MCF 10A (cell line): ENCODE measurements around the gene HINT3. TPM values are rescaled to one million over a fixed set of nuclear protein-coding genes. Genes with fewer than 3 reads are reported as not detected.

ENCODE experiments used
- BruUV-seq: library from RNA; stranded (reverse); fragments of 400-500 nt; replicated peaks from 2 replicates; lab custom pipeline; 2021; lab: Mats Ljungman, UMichigan
- CTCF ChIA-PET: fragments of 300-600 bp; sonication (Branson Sonifier 250); formaldehyde crosslinking; extraction: SDS; loops from one replicate; lab custom pipeline; 2021; ENCODE audit warnings: antibody characterized with exemption, inconsistent platforms; lab: Yijun Ruan, JAX
- POLR2A ChIA-PET: fragments of 300-600, 350-650 bp; sonication (Branson Sonifier 250); formaldehyde crosslinking; extraction: SDS; loops from one replicate; lab custom pipeline; 2020; ENCODE audit warnings: antibody characterized with exemption, inconsistent platforms; lab: Yijun Ruan, JAX
- DNase-seq: peaks from one replicate; pipeline ENCODE4 v3.0.0-alpha.2; 2018; ENCODE audit not compliant: unreplicated experiment
- H3K27ac Mint-ChIP-seq: one replicate; pipeline ENCODE4 v1.8.0; 2022; ENCODE audit warnings: mild to moderate bottlenecking, low read depth, mixed read lengths; ENCODE audit not compliant: unreplicated experiment
- H3K27me3 Mint-ChIP-seq: one replicate; pipeline ENCODE4 v1.8.0; 2022; ENCODE audit warnings: mixed read lengths; ENCODE audit not compliant: insufficient read depth, unreplicated experiment
- H3K36me3 Mint-ChIP-seq: one replicate; pipeline ENCODE4 v1.8.0; 2022; ENCODE audit warnings: mild to moderate bottlenecking, moderate library complexity, mixed read lengths; ENCODE audit not compliant: insufficient read depth, unreplicated experiment
- H3K4me1 Mint-ChIP-seq: one replicate; pipeline ENCODE4 v1.8.0; 2022; ENCODE audit warnings: mixed read lengths; ENCODE audit not compliant: insufficient read depth, unreplicated experiment
- H3K4me3 Mint-ChIP-seq: one replicate; pipeline ENCODE4 v1.8.0; 2022; ENCODE audit warnings: mild to moderate bottlenecking, moderate library complexity, mixed read lengths; ENCODE audit not compliant: unreplicated experiment
- H3K9me3 Mint-ChIP-seq: one replicate; pipeline ENCODE4 v1.8.0; 2022; ENCODE audit warnings: mixed read lengths; ENCODE audit not compliant: unreplicated experiment
- intact Hi-C: fragments of 100-400 bp; cut with micrococcal nuclease; formaldehyde crosslinking; loops from 2 replicates; pipeline ENCODE4 v1.14.1; 2022
- total RNA-seq: library from RNA; stranded (reverse); gene quantifications from 2 replicates; pipeline ENCODE4 v1.2.3, GENCODE V29; 2022
- TF ChIP-seq, protein P1 (sequence below): fragments of 200-600 bp; IDR thresholded peaks from one replicate; pipeline ENCODE4 v1.8.0; 2022; ENCODE audit warnings: antibody characterized with exemption, mild to moderate bottlenecking; ENCODE audit not compliant: unreplicated experiment

Gene HINT3
- total RNA-seq, 1 experiment from 2014 or later: 17.9 TPM

DNA sequence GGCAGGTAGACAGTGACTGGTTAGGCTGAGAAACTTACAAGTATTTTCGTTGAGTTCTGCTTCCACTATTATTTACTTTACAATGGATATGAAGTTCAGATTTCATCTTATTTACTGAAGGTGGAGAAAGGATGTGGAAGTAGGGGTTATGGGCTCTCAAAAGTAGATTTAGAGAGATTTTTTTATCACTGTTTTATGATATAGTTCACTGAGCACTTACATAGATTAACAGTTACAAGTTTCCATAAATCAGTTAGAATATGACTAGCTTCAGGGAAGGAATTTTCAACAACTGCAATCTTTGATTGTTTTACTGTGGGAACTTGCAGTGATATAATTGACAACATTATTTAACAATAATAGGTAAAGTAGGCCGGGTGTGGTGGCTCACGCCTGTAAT is 22.5 kb downstream of the HINT3 start:
- CTCF ChIA-PET: interaction anchor here (0.6 kb wide), 1 partner anchor 175 kb away, joined by 3 read pairs; no protein-coding TSS in a partner anchor
- TF ChIP-seq, protein P1, sequence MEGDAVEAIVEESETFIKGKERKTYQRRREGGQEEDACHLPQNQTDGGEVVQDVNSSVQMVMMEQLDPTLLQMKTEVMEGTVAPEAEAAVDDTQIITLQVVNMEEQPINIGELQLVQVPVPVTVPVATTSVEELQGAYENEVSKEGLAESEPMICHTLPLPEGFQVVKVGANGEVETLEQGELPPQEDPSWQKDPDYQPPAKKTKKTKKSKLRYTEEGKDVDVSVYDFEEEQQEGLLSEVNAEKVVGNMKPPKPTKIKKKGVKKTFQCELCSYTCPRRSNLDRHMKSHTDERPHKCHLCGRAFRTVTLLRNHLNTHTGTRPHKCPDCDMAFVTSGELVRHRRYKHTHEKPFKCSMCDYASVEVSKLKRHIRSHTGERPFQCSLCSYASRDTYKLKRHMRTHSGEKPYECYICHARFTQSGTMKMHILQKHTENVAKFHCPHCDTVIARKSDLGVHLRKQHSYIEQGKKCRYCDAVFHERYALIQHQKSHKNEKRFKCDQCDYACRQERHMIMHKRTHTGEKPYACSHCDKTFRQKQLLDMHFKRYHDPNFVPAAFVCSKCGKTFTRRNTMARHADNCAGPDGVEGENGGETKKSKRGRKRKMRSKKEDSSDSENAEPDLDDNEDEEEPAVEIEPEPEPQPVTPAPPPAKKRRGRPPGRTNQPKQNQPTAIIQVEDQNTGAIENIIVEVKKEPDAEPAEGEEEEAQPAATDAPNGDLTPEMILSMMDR: no peak
- Mint-ChIP-seq H3K36me3 (peaks cover 13% of the 10 kb centered on the region), H3K9me3 (no peaks in the 10 kb centered on the region), H3K27ac (no peak overlapping the region), H3K4me1 (peaks cover 5% of the 10 kb centered on the region), H3K27me3 (no peaks in the 10 kb centered on the region), H3K4me3 (no peak overlapping the region)
- POLR2A ChIA-PET: no interaction called here
- intact Hi-C loops: no loop called here
- DNase-seq: no peak
- BruUV-seq: no TSS peak

DNA sequence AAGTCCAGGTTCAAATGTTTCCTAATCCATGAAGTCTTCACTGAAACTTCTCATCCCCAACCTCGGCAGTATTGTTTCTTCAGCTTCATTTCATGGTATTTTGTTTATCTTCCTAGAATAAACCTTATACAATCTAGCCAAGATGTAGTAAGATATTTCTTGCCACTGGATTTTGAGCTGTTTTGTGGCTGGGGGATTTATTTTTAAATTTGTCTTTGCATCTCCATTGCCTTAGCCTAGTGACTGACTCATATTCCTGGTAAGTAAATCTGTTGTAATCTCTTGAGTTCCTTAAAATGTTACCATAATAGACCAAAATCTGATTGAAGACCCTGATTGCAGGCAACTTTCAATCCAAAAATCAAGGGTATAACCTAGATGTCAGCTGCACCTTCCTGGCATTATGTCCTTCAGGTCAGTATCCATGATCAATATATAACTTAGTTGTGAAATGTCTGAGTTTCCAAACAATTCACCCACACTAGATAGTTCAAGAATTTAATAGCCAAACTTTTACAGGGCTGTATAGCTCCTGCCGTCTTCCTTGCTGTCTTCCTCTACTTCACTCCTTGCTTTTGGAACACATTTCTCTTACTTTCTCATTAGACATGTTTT is 25.1 kb downstream of the HINT3 start:
- H3K9me3 Mint-ChIP-seq: no peaks in the 10 kb centered on the region
- no peak for DNase-seq
- intact Hi-C loops: no loop called here
- H3K4me1 Mint-ChIP-seq: no peaks in the 10 kb centered on the region
- H3K36me3 Mint-ChIP-seq: peaks cover 7% of the 10 kb centered on the region
- ChIA-PET CTCF (interaction anchor here (0.5 to 1.2 kb wide), 3 partner anchors 25 to 670 kb away, joined by 3 to 4 read pairs (median 3); partner anchors contain the start of gene HINT3), POLR2A (interaction anchor here (0.7 to 1.4 kb wide), 2 partner anchors 24 to 25 kb away, joined by 3 to 4 read pairs; partner anchors contain the start of gene HINT3)
- no TSS peak for BruUV-seq
- no peaks in the 10 kb centered on the region for H3K27me3 Mint-ChIP-seq
- no peak overlapping the region for H3K4me3 Mint-ChIP-seq
- H3K27ac Mint-ChIP-seq: no peak overlapping the region
- TF ChIP-seq, protein P1: no peak

DNA sequence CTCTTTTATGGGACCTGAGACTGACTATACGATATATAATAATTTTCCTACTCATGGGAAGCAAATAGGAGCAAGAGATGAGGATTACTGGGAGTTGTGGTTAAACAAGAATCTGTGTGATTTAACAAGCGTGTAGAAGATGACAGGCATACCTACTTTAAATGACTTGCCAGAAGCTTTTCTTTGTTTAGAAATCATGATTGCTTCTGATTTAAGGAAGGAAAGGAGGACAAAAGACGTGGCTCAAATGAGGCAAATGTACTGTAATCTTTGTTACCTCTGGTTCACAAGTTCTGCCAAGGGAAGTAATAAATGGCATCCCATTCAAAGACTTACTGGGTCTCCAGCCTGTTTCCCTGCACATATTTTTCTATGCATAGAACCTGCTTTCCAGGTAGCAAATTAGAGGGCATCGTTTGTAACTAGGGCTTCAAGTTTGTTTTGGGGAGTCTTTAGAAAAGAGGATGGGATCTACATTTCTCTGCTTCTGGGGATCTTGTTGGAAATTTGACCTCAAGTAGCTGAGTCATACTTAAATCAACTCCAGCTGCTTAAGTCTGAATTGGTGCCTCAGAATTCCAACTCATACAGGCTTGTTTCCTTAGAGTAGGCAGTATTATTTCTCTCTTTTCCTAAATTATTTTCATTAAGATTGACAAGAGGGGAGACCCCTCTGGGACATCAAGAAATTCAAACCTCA is 26.8 kb downstream of the HINT3 start:
- Mint-ChIP-seq H3K36me3 (no peaks in the 10 kb centered on the region), H3K27me3 (no peaks in the 10 kb centered on the region), H3K27ac (no peak overlapping the region), H3K9me3 (no peaks in the 10 kb centered on the region), H3K4me1 (no peaks in the 10 kb centered on the region), H3K4me3 (no peak overlapping the region)
- POLR2A ChIA-PET: interaction anchor here (4.0 kb wide), 1 partner anchor 26 kb away, joined by 36 read pairs; the partner anchor contains the start of gene HINT3
- DNase-seq: peak; percentile 23
- intact Hi-C loops: no loop called here
- CTCF ChIA-PET: interaction anchor here (1.6 kb wide), 1 partner anchor 8 kb away, joined by 3 read pairs; no protein-coding TSS in a partner anchor
- BruUV-seq: no TSS peak
- TF ChIP-seq, protein P1: no peak

DNA sequence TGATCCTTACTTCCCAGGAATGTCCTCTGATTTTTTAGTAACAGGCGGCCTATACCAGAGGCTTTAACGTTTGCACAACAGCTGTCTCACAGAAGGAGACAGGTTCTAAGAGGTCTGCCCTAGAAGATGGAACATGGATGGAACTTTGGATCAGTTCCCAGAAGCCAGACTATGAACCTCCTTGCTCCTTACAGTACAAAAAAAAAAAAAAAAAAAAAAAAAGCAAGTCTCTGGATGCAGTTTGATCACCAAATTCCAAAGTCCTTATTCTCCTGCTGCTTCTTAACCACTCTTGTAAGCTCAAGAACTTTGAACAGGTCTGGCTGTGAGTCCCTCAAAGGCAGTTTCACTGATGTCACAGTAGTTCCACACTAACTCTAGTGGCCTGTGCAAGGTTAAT is 27.7 kb downstream of the HINT3 start:
- TF ChIP-seq, protein P1: no peak
- H3K4me3 Mint-ChIP-seq: no peak overlapping the region
- no TSS peak for BruUV-seq
- CTCF ChIA-PET: interaction anchor here (0.6 to 5.5 kb wide), 6 partner anchors 9 to 450 kb away, joined by 3 to 35 read pairs (median 6); no protein-coding TSS in a partner anchor
- POLR2A ChIA-PET: interaction anchor here (1.0 to 4.0 kb wide), 4 partner anchors 14 to 194 kb away, joined by 3 to 36 read pairs (median 24); partner anchors contain the start of genes HINT3 and NCOA7
- no peaks in the 10 kb centered on the region for H3K36me3 Mint-ChIP-seq
- intact Hi-C loops: no loop called here
- H3K4me1 Mint-ChIP-seq: no peaks in the 10 kb centered on the region
- no peak for DNase-seq
- no peaks in the 10 kb centered on the region for H3K27me3 Mint-ChIP-seq
- no peak overlapping the region for H3K27ac Mint-ChIP-seq
- H3K9me3 Mint-ChIP-seq: no peaks in the 10 kb centered on the region
